Ectodermal cell (in vitro differentiated cells): ENCODE results near the gene HIVEP2.

Experiments used
- H3K27ac ChIP-seq: 2 replicates; pipeline ENCODE4 v1.7.0; 2013; ENCODE audit warnings: mild to moderate bottlenecking, low read depth, low read length; ENCODE audit not compliant: insufficient read depth, poor library complexity, severe bottlenecking
- H3K27me3 ChIP-seq: 2 replicates; pipeline ENCODE4 v1.7.0; 2013; ENCODE audit warnings: mild to moderate bottlenecking, low read length; ENCODE audit not compliant: insufficient read depth, control insufficient read depth, poor library complexity, severe bottlenecking
- H3K36me3 ChIP-seq: one replicate; pipeline ENCODE4 v1.7.0; 2013; ENCODE audit warnings: low read length; ENCODE audit not compliant: control insufficient read depth, insufficient read depth
- H3K4me1 ChIP-seq: one replicate; pipeline ENCODE4 v1.7.0; 2013; ENCODE audit warnings: low read length; ENCODE audit not compliant: control insufficient read depth, insufficient read depth
- H3K4me3 ChIP-seq: 2 replicates; pipeline ENCODE4 v1.7.0; 2013; ENCODE audit warnings: low read depth, low read length, control low read depth; ENCODE audit not compliant: insufficient read depth
- H3K9me3 ChIP-seq: 2 replicates; pipeline ENCODE4 v1.7.0; 2013; ENCODE audit warnings: mild to moderate bottlenecking, low read length, moderate library complexity; ENCODE audit not compliant: control insufficient read depth
- WGBS, 2 experiments: methylation state at CpG; one replicate each; pipeline ENCODE4 v1.1.7; 2013; ENCODE audit warnings: missing lambda C conversion rate in 2 of 2; 5-methylcytosine and 5-hydroxymethylcytosine counted together

Gene HIVEP2

GRCh38 chr6:142824426-142824825 lies 120.5 kb downstream of the HIVEP2 start:
- no peak overlapping the region for H3K4me3 ChIP-seq

GRCh38 chr6:142823256-142823902 lies 121.6 kb downstream of the HIVEP2 start:
- H3K4me1 ChIP-seq: no peaks in the 10 kb centered on the region
- H3K4me3 ChIP-seq: no peak overlapping the region
- H3K9me3 ChIP-seq: no peaks in the 10 kb centered on the region
- H3K36me3 ChIP-seq: no peaks in the 10 kb centered on the region
- no peaks in the 10 kb centered on the region for H3K27me3 ChIP-seq
- H3K27ac ChIP-seq: no peak overlapping the region
- 86 to 89% methylated on average over 9 to 10 of the region's 10 CpGs for WGBS, 2 experiments

More at GRCh38 chr6:142824426-142824825, 120.5 kb downstream of the HIVEP2 start:
- H3K4me1 ChIP-seq: no peaks in the 10 kb centered on the region
- WGBS, 2 experiments: 93 to 97% methylated on average over 3 of the region's 3 CpGs
- no peak overlapping the region for H3K27ac ChIP-seq
- no peaks in the 10 kb centered on the region for H3K27me3 ChIP-seq
- no peaks in the 10 kb centered on the region for H3K36me3 ChIP-seq
- H3K9me3 ChIP-seq: no peaks in the 10 kb centered on the region

- H3K4me1 ChIP-seq: no peaks in the 10 kb centered on the region
- H3K4me3 ChIP-seq: no peak overlapping the region
- H3K9me3 ChIP-seq: no peaks in the 10 kb centered on the region
- H3K27me3 ChIP-seq: no peaks in the 10 kb centered on the region
- peak overlapping the region; percentile 21 for H3K27ac ChIP-seq
- 49 to 53% methylated on average over 3 of the region's 3 CpGs for WGBS, 2 experiments
- no peaks in the 10 kb centered on the region for H3K36me3 ChIP-seq
Observed at GRCh38 chr6:142822842-142823241, 122.1 kb downstream of the HIVEP2 start.

- Histone ChIP-seq H3K4me3 (no peak overlapping the region), H3K36me3 (no peaks in the 10 kb centered on the region), H3K27ac (peak overlapping the region; percentile 21), H3K27me3 (no peaks in the 10 kb centered on the region), H3K9me3 (no peaks in the 10 kb centered on the region), H3K4me1 (no peaks in the 10 kb centered on the region)
- WGBS, 2 experiments: 100% methylated on average over 1 of the region's 1 CpG; no CpG with 5 or more reads in 1 of the 2 experiments
Observed at GRCh38 chr6:142822383-142822782, 122.6 kb downstream of the HIVEP2 start.

- Histone ChIP-seq H3K27ac (no peak overlapping the region), H3K27me3 (no peaks in the 10 kb centered on the region), H3K9me3 (no peaks in the 10 kb centered on the region), H3K4me1 (no peaks in the 10 kb centered on the region), H3K4me3 (no peak overlapping the region), H3K36me3 (no peaks in the 10 kb centered on the region)
- 93 to 97% methylated on average over 4 of the region's 4 CpGs for WGBS, 2 experiments
Observed at GRCh38 chr6:142821860-142822259, 123.1 kb downstream of the HIVEP2 start.

- WGBS, 2 experiments: 91 to 98% methylated on average over 5 to 6 of the region's 6 CpGs
- Histone ChIP-seq H3K36me3 (no peaks in the 10 kb centered on the region), H3K4me3 (no peak overlapping the region)
Observed at GRCh38 chr6:142821164-142821716, 123.7 kb downstream of the HIVEP2 start.

GRCh38 chr6:142820338-142821051 lies 124.5 kb downstream of the HIVEP2 start:
- no peak overlapping the region for H3K4me3 ChIP-seq
- no peaks in the 10 kb centered on the region for H3K9me3 ChIP-seq
- no peaks in the 10 kb centered on the region for H3K4me1 ChIP-seq
- H3K36me3 ChIP-seq: no peaks in the 10 kb centered on the region
- H3K27me3 ChIP-seq: no peaks in the 10 kb centered on the region
- no peak overlapping the region for H3K27ac ChIP-seq
- 90 to 92% methylated on average over 4 of the region's 4 CpGs for WGBS, 2 experiments

More at GRCh38 chr6:142821164-142821716, 123.7 kb downstream of the HIVEP2 start:
- H3K4me1 ChIP-seq: no peaks in the 10 kb centered on the region
- H3K27me3 ChIP-seq: no peaks in the 10 kb centered on the region
- H3K27ac ChIP-seq: no peak overlapping the region
- no peaks in the 10 kb centered on the region for H3K9me3 ChIP-seq

- WGBS, 2 experiments: 89 to 91% methylated on average over 8 of the region's 8 CpGs
- Histone ChIP-seq H3K27me3 (no peaks in the 10 kb centered on the region), H3K4me1 (no peaks in the 10 kb centered on the region)
Observed at GRCh38 chr6:142819603-142820337, 125.2 kb downstream of the HIVEP2 start.

GRCh38 chr6:142816486-142816885 lies 128.5 kb downstream of the HIVEP2 start:
- Histone ChIP-seq H3K9me3 (no peaks in the 10 kb centered on the region), H3K27ac (no peak overlapping the region), H3K4me3 (no peak overlapping the region), H3K27me3 (no peaks in the 10 kb centered on the region), H3K4me1 (no peaks in the 10 kb centered on the region), H3K36me3 (no peaks in the 10 kb centered on the region)
- WGBS, 2 experiments: 92 to 95% methylated on average over 4 of the region's 4 CpGs

More at GRCh38 chr6:142819603-142820337, 125.2 kb downstream of the HIVEP2 start:
- Histone ChIP-seq H3K4me3 (no peak overlapping the region), H3K36me3 (no peaks in the 10 kb centered on the region), H3K9me3 (no peaks in the 10 kb centered on the region), H3K27ac (no peak overlapping the region)

- no peak overlapping the region for H3K4me3 ChIP-seq
- whole genome bisulfite sequencing, 2 experiments: 47% methylated on average over 2 of the region's 2 CpGs
- H3K27me3 ChIP-seq: no peaks in the 10 kb centered on the region
- H3K9me3 ChIP-seq: no peaks in the 10 kb centered on the region
- no peaks in the 10 kb centered on the region for H3K36me3 ChIP-seq
- H3K27ac ChIP-seq: no peak overlapping the region
- no peaks in the 10 kb centered on the region for H3K4me1 ChIP-seq
Observed at GRCh38 chr6:142816031-142816430, 128.9 kb downstream of the HIVEP2 start.
